ENCODE results near the gene LBHD1. TPM values are rescaled to one million over a fixed set of nuclear protein-coding genes. Genes with fewer than 3 reads are reported as not detected.

The LBHD1 gene
- total RNA-seq, 1 donor from 2014 or later: 1.1 TPM

DNA sequence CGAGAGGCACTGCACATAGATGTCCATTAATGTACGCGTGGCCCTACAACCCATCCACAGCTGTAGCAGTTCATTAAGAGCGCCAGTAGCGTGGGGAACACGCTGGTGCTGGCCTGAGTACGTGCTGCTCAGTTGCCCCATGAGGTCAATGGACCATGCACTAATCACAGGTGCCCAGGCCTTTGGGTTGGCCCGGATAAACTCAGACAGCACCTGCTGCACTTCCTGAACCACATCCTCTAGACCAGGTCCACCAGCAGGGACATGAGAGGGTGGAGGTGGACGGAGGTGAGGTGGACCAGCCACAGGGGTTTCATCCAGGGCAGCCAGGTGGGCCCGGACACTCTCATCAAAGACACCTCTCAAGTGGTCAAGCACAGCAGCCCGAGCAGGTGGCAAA, 22.6 kb downstream of the LBHD1 start:
- no peak for FAIRE-seq

DNA sequence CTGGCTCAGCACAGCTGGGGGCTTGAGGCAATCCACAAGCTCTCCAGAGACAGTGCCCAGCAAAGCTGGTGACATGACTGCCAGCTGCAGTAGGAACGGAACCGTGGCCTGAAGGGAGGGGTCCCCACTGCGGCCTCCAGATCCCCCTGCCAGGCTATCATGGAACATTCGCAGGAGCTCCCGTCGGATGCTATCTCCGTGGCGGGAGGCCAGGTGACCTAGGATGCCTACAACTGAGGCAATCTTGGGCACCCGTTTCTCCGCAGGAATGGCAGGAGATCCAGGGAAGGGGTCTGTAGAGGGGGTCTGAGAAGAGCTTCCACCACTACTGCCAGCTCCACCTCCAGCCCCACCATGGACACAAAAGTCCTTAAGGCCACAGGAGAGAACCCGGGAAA, 23.1 kb downstream of the LBHD1 start:
- H3K4me3 ChIP-seq (ENCODE audit: low read depth, low read length): no peak overlapping the region
- FAIRE-seq (no peak), DNase-seq (ENCODE audit: low read depth) (no peak)
- no peaks in the 10 kb centered on the region for H3K27me3 ChIP-seq (ENCODE audit: control insufficient read depth, insufficient read depth, low read length)
- TF ChIP-seq, protein P1, sequence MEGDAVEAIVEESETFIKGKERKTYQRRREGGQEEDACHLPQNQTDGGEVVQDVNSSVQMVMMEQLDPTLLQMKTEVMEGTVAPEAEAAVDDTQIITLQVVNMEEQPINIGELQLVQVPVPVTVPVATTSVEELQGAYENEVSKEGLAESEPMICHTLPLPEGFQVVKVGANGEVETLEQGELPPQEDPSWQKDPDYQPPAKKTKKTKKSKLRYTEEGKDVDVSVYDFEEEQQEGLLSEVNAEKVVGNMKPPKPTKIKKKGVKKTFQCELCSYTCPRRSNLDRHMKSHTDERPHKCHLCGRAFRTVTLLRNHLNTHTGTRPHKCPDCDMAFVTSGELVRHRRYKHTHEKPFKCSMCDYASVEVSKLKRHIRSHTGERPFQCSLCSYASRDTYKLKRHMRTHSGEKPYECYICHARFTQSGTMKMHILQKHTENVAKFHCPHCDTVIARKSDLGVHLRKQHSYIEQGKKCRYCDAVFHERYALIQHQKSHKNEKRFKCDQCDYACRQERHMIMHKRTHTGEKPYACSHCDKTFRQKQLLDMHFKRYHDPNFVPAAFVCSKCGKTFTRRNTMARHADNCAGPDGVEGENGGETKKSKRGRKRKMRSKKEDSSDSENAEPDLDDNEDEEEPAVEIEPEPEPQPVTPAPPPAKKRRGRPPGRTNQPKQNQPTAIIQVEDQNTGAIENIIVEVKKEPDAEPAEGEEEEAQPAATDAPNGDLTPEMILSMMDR (IDR thresholded peaks at IDR 0.05; ENCODE audit: insufficient read depth, low read length, severe bottlenecking): no peak
- peaks cover 18% of the 10 kb centered on the region for H3K36me3 ChIP-seq (ENCODE audit: control insufficient read depth, insufficient read depth, low read length)

More for the DNA sequence above, 22.6 kb downstream of the LBHD1 start:
- Histone ChIP-seq H3K36me3 (ENCODE audit: control insufficient read depth, insufficient read depth, low read length) (peaks cover 15% of the 10 kb centered on the region), H3K27me3 (ENCODE audit: control insufficient read depth, insufficient read depth, low read length) (no peaks in the 10 kb centered on the region), H3K4me3 (ENCODE audit: low read depth, low read length) (no peak overlapping the region)
- TF ChIP-seq, protein P1 (IDR thresholded peaks at IDR 0.05; ENCODE audit: insufficient read depth, low read length, severe bottlenecking): no peak
- no peak for DNase-seq (ENCODE audit: low read depth)

DNA sequence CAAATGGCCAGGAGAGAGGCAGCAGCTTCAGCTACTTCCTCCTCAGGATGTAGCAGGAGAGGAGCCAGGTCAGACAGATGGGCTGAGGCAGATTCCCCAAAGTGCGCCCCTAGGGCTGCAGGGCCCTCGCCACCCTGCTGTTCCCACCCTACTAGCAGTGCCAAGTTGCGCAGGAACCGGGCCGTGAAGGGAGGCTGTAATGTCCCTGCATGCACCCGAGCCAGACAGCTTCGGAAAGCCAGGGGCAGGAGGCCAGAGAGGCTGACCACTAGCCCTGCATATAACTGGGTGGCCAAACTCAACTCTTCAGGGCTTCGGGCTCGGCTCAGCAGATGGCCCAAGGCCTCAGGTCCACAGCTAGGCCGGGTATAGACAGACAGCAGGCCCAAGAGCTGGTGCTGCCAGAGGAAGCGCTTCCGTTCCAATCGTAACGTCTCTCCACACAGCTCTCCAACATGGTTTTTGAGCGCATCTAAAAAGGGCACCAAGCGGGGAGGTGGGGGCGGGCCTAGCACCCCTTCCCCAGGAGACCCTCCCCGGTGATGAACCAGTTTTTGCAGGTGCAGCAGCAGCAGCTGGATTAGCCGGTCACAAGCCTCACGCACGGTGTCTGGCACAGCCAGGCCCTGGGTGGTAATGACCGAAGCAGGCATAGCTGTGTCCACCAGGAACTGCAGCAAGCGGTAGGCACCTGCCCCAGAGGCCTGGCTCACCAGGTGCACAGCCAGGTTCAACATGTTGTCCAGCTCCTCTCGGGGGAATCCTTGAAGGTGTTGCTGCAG, 23.7 kb downstream of the LBHD1 start:
- TF ChIP-seq, protein P1 (IDR thresholded peaks at IDR 0.05; ENCODE audit: insufficient read depth, low read length, severe bottlenecking): no peak
- Histone ChIP-seq H3K4me3 (ENCODE audit: low read depth, low read length) (no peak overlapping the region), H3K36me3 (ENCODE audit: control insufficient read depth, insufficient read depth, low read length) (peaks cover 18% of the 10 kb centered on the region), H3K27me3 (ENCODE audit: control insufficient read depth, insufficient read depth, low read length) (no peaks in the 10 kb centered on the region)
- DNase-seq (ENCODE audit: low read depth): no peak
- no peak for FAIRE-seq

DNA sequence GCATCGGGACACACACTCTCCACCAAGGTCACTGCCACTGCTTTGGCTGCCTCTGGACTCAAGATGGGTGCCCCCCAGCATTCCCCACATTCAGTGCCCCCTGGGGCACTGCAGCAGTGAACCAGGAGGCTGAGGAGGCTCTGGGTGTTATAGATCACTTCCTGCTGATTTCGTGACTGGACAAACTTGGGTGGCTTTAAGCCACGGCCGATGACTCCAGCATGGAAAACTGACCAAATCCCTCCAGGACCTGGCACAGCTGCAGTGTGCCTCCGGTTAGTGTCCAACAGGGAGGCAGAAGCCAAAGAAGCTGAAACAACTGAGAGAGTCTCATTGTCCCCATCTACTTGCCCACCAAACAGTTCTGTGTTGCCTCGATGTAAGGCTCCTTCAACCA, 24.5 kb downstream of the LBHD1 start:
- TF ChIP-seq, protein P1 (IDR thresholded peaks at IDR 0.05; ENCODE audit: insufficient read depth, low read length, severe bottlenecking): no peak
- no peak overlapping the region for H3K4me3 ChIP-seq (ENCODE audit: low read depth, low read length)
- H3K27me3 ChIP-seq (ENCODE audit: control insufficient read depth, insufficient read depth, low read length): no peaks in the 10 kb centered on the region
- DNase-seq (ENCODE audit: low read depth) (no peak), FAIRE-seq (no peak)
- H3K36me3 ChIP-seq (ENCODE audit: control insufficient read depth, insufficient read depth, low read length): peaks cover 18% of the 10 kb centered on the region

DNA sequence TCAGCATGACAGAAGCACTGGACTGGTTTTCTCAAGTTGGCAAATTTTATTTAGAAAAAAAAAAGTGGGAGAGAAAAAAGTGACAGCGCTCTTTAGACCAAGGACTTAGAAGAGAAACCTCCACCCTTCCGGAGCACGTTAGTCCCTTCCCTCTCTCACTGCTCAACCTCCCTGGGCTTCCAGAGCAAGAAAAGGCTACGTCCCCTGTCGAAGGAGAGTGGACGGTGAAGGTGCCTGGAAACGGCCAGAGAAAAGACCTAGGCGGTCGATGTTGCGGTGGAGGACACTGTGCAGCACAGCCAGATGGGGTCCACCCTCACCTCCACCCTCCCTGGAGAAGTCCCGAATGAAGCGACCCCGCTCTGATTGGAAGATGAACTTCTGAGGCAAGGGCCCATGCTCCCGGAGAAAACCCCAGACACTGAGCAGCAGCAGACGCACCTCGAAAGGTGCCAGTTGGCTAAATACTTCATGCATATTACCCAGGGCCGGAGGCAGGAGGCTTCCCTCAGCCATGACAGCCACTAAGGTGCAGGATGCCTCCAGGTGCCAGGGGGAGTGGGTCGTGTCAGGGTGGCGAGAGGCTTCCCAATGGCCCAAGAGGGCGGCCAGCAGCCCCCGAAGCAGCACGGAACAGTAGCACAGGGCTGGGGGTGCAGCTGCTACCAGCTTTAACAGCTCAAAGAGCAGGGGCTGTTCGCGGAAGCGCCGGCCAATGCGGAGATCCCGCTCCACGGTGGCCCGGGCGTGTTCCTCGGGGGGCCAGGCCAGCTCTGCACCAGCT, 25.1 kb downstream of the LBHD1 start:
- H3K4me3 ChIP-seq (ENCODE audit: low read depth, low read length): no peak overlapping the region
- H3K36me3 ChIP-seq (ENCODE audit: control insufficient read depth, insufficient read depth, low read length): peaks cover 18% of the 10 kb centered on the region
- no peaks in the 10 kb centered on the region for H3K27me3 ChIP-seq (ENCODE audit: control insufficient read depth, insufficient read depth, low read length)
- FAIRE-seq: no peak
- TF ChIP-seq, protein P1 (IDR thresholded peaks at IDR 0.05; ENCODE audit: insufficient read depth, low read length, severe bottlenecking): no peak
- DNase-seq (ENCODE audit: low read depth): no peak

Measured in bronchial epithelial cell (primary cell).